Natural killer cell (primary cell): Measurements from ENCODE around the gene CYFIP2. TPM values are rescaled to one million over a fixed set of nuclear protein-coding genes. Genes with fewer than 3 reads are reported as not detected.
A peak's percentile ranks its signal among the peaks of the same experiment; 100 is the strongest.

Experiments used
- ATAC-seq, 3 donors: fragments of 150-1000 bp in 2 of 3; fragments of 200-7000 bp in 1 of 3; cut with Tn5 transposase; 1 replicate in 1 of 3; 2 replicates in 2 of 3; pipeline ENCODE4 v1.10.0; 2021; ENCODE audit warnings: mild to moderate bottlenecking in 2 of 3, moderate library complexity in 2 of 3
- DNase-seq, 2 donors: peaks; one replicate each; pipeline versions ENCODE4 v3.0.0 to v3.0.0-alpha.2; 2013 to 2021; ENCODE audit warnings: mixed read lengths in 1 of 2
- H3K27ac ChIP-seq: one replicate; pipeline ENCODE4 v1.5.1; 2013; ENCODE audit warnings: mild to moderate bottlenecking, low read length
- H3K27me3 ChIP-seq: one replicate; pipeline ENCODE4 v1.6.1; 2013; ENCODE audit warnings: low read length; ENCODE audit not compliant: control insufficient read depth, insufficient read depth
- H3K36me3 ChIP-seq: one replicate; pipeline ENCODE4 v1.6.1; 2013; ENCODE audit warnings: low read length; ENCODE audit not compliant: control insufficient read depth, insufficient read depth
- H3K4me1 ChIP-seq: one replicate; pipeline ENCODE4 v1.6.1; 2013; ENCODE audit warnings: low read length; ENCODE audit not compliant: control insufficient read depth, insufficient read depth
- H3K4me3 ChIP-seq: one replicate; pipeline ENCODE4 v1.5.1; 2013; ENCODE audit warnings: low read length
- H3K9me3 ChIP-seq: one replicate; pipeline ENCODE4 v1.6.1; 2013; ENCODE audit warnings: low read length; ENCODE audit not compliant: control insufficient read depth, insufficient read depth
- H3K27ac Mint-ChIP-seq, 2 donors: one replicate each; pipeline ENCODE4 v1.8.0; 2022; ENCODE audit warnings: mild to moderate bottlenecking in 2 of 2, mixed read lengths in 2 of 2, moderate library complexity in 1 of 2
- H3K27me3 Mint-ChIP-seq, 2 donors: one replicate each; pipeline ENCODE4 v1.8.0; 2022; ENCODE audit warnings: low read depth in 2 of 2, mixed read lengths in 2 of 2
- H3K36me3 Mint-ChIP-seq: one replicate; pipeline ENCODE4 v1.8.0; 2022; ENCODE audit warnings: mixed read lengths
- H3K4me1 Mint-ChIP-seq, 2 donors: one replicate each; pipeline ENCODE4 v1.8.0; 2022; ENCODE audit warnings: mixed read lengths in 2 of 2
- H3K4me3 Mint-ChIP-seq: one replicate; pipeline ENCODE4 v1.8.0; 2022; ENCODE audit warnings: mild to moderate bottlenecking, moderate library complexity, mixed read lengths
- H3K9me3 Mint-ChIP-seq, 2 donors: one replicate each; pipeline ENCODE4 v1.8.0; 2022; ENCODE audit warnings: mixed read lengths in 2 of 2
- CTCF ChIP-seq: fragments of 200-600 bp; IDR thresholded peaks from one replicate; pipeline ENCODE4 v1.8.0; 2022; ENCODE audit warnings: antibody characterized with exemption
- WGBS: methylation state at CpG from one replicate; pipeline ENCODE4 v1.1.7; 2013; ENCODE audit warnings: missing lambda C conversion rate; ENCODE audit not compliant: insufficient coverage; 5-methylcytosine and 5-hydroxymethylcytosine counted together
- intact Hi-C: fragments of 100-400 bp; cut with micrococcal nuclease; formaldehyde crosslinking; loops from one replicate; pipeline ENCODE4 v1.14.2; 2022
- total RNA-seq, 4 donors: library from RNA; stranded (reverse); fragments of 120-200 nt in 1 of 4; gene quantifications; one replicate each; pipeline versions ENCODE4 v1.2.3 to v1.2.4, GENCODE V29; 2013 to 2022

CYFIP2 gene
- total RNA-seq, 3 donors from 2014 or later (not counting 1 experiment from before 2014, with no cell fraction given): 464 to 542 (median 532) TPM

- Histone ChIP-seq H3K4me3 (no peak overlapping the region), H3K27ac (no peak overlapping the region), H3K36me3 (peaks cover 82% of the 10 kb centered on the region), H3K27me3 (no peaks in the 10 kb centered on the region), H3K4me1 (no peaks in the 10 kb centered on the region), H3K9me3 (no peaks in the 10 kb centered on the region)
- TF ChIP-seq CTCF: no peak
- Mint-ChIP-seq H3K27ac (peak overlapping the region; percentile 28 to 69), H3K36me3 (peaks cover 25% of the 10 kb centered on the region), H3K4me1 (peaks cover 12 to 14% of the 10 kb centered on the region in 2 donors), H3K27me3 (no peaks in the 10 kb centered on the region), H3K9me3 (no peaks in the 10 kb centered on the region), H3K4me3 (no peak overlapping the region)
- intact Hi-C loops: no loop called here
- 96% methylated on average over 7 of the region's 7 CpGs for WGBS
- DNase-seq (no peak), ATAC-seq (no peak)
These were observed 79.1 kb downstream of the CYFIP2 start for GRCh38 chr5:157345067-157345466.

GRCh38 chr5:157345485-157345884, 79.6 kb downstream of the CYFIP2 start:
- Mint-ChIP-seq H3K4me1 (peaks cover 17 to 18% of the 10 kb centered on the region in 2 donors), H3K9me3 (no peaks in the 10 kb centered on the region), H3K27ac (peak overlapping the region; percentile 28 to 69), H3K36me3 (peaks cover 23% of the 10 kb centered on the region), H3K4me3 (no peak overlapping the region), H3K27me3 (no peaks in the 10 kb centered on the region)
- Histone ChIP-seq H3K9me3 (no peaks in the 10 kb centered on the region), H3K27ac (no peak overlapping the region), H3K4me3 (no peak overlapping the region), H3K27me3 (no peaks in the 10 kb centered on the region), H3K4me1 (no peaks in the 10 kb centered on the region), H3K36me3 (peaks cover 78% of the 10 kb centered on the region)
- DNase-seq: no peak
- intact Hi-C loops: no loop called here
- WGBS: 92% methylated on average over 6 of the region's 6 CpGs
- no peak for ATAC-seq
- TF ChIP-seq CTCF: no peak

- 99% methylated on average over 14 of the region's 15 CpGs for WGBS
- H3K9me3 Mint-ChIP-seq: no peaks in the 10 kb centered on the region
- no peak overlapping the region for H3K4me3 Mint-ChIP-seq
- Histone ChIP-seq H3K9me3 (no peaks in the 10 kb centered on the region), H3K36me3 (peaks cover 74% of the 10 kb centered on the region), H3K4me1 (peaks cover 2% of the 10 kb centered on the region), H3K27ac (no peak overlapping the region), H3K27me3 (no peaks in the 10 kb centered on the region), H3K4me3 (no peak overlapping the region)
- intact Hi-C loops: no loop called here
- TF ChIP-seq CTCF: no peak
- no peak for DNase-seq
- peak overlapping the region in 1 of 2 donors; percentile 28 for H3K27ac Mint-ChIP-seq
- peaks cover 15% of the 10 kb centered on the region for H3K36me3 Mint-ChIP-seq
- peaks cover 36% of the 10 kb centered on the region in 2 donors for H3K4me1 Mint-ChIP-seq
- no peaks in the 10 kb centered on the region for H3K27me3 Mint-ChIP-seq
- ATAC-seq: no peak
These were observed 81.6 kb downstream of the CYFIP2 start for GRCh38 chr5:157347301-157348048.

- no peak overlapping the region for H3K27ac Mint-ChIP-seq
These were observed 82.1 kb downstream of the CYFIP2 start for GRCh38 chr5:157348049-157348400.

More at GRCh38 chr5:157348049-157348400, 82.1 kb downstream of the CYFIP2 start:
- Mint-ChIP-seq H3K4me3 (no peak overlapping the region), H3K27me3 (no peaks in the 10 kb centered on the region), H3K9me3 (no peaks in the 10 kb centered on the region), H3K36me3 (peaks cover 15% of the 10 kb centered on the region), H3K4me1 (peaks cover 41% of the 10 kb centered on the region in 2 donors)
- ATAC-seq (no peak), DNase-seq (no peak)
- intact Hi-C loops: no loop called here
- H3K36me3 ChIP-seq: peaks cover 74% of the 10 kb centered on the region
- H3K27ac ChIP-seq: no peak overlapping the region
- peaks cover 2% of the 10 kb centered on the region for H3K4me1 ChIP-seq
- TF ChIP-seq CTCF: no peak
- no peaks in the 10 kb centered on the region for H3K27me3 ChIP-seq
- 100% methylated on average over 2 of the region's 2 CpGs for WGBS
- no peak overlapping the region for H3K4me3 ChIP-seq
- no peaks in the 10 kb centered on the region for H3K9me3 ChIP-seq
